Stimulated activated CD8-positive, alpha-beta memory T cell treated with anti-CD3 and anti-CD28 coated beads, Interleukin-7, amount 100 ng/mL, for 48 hours (primary cell): Measurements from ENCODE around the gene ANK2.
"Not testable (repeated sequence)": the region's sequence is repeated elsewhere in the genome, so short reads cannot be mapped to it uniquely, and the experiment has no call there.

Experiments
- DNase-seq, 2 donors: peaks; one replicate each; pipeline ENCODE4 v3.0.0-alpha.2; 2020; ENCODE audit warnings: low read depth in 1 of 2; ENCODE audit errors: extremely low read depth in 1 of 2

Gene ANK2

GRCh38 chr4:113183032-113183605 lies 133.7 kb downstream of the ANK2 start:
- no peak for DNase-seq

GRCh38 chr4:113186220-113186619 lies 136.8 kb downstream of the ANK2 start:
- DNase-seq: not testable (repeated sequence)

GRCh38 chr4:113186913-113187312 lies 137.5 kb downstream of the ANK2 start:
- no peak for DNase-seq

- no peak for DNase-seq
Observed at GRCh38 chr4:113187358-113187757, 137.9 kb downstream of the ANK2 start.

- no peak for DNase-seq
Observed at GRCh38 chr4:113189546-113189945, 140.1 kb downstream of the ANK2 start.

- no peak for DNase-seq
Observed at GRCh38 chr4:113209153-113209552, 159.7 kb downstream of the ANK2 start.

- DNase-seq: no peak
Observed at GRCh38 chr4:113209652-113210320, 160.3 kb downstream of the ANK2 start.

- no peak for DNase-seq
Observed at GRCh38 chr4:113212613-113213012, 163.2 kb downstream of the ANK2 start.

- DNase-seq: no peak
Observed at GRCh38 chr4:113221990-113222389, 172.5 kb downstream of the ANK2 start.

- no peak for DNase-seq
Observed at GRCh38 chr4:113222471-113222870, 173.0 kb downstream of the ANK2 start.

GRCh38 chr4:113223001-113223400 lies 173.5 kb downstream of the ANK2 start:
- DNase-seq: no peak

- DNase-seq: no peak
Observed at GRCh38 chr4:113232194-113232593, 182.7 kb downstream of the ANK2 start.

- no peak for DNase-seq
Observed at GRCh38 chr4:113236916-113237315, 187.5 kb downstream of the ANK2 start.

GRCh38 chr4:113243312-113243711 lies 193.9 kb downstream of the ANK2 start:
- no peak for DNase-seq

GRCh38 chr4:113244747-113245146 lies 195.3 kb downstream of the ANK2 start:
- not testable (repeated sequence) for DNase-seq

GRCh38 chr4:113248320-113248719 lies 198.9 kb downstream of the ANK2 start:
- DNase-seq: no peak

GRCh38 chr4:113255628-113256027 lies 206.2 kb downstream of the ANK2 start:
- no peak for DNase-seq

- no peak for DNase-seq
Observed at GRCh38 chr4:113256946-113257345, 207.5 kb downstream of the ANK2 start.

- no peak for DNase-seq
Observed at GRCh38 chr4:113260688-113261087, 211.2 kb downstream of the ANK2 start.

- no peak for DNase-seq
Observed at GRCh38 chr4:113263274-113263673, 213.8 kb downstream of the ANK2 start.

GRCh38 chr4:113270520-113271319 lies 221.3 kb downstream of the ANK2 start:
- no peak for DNase-seq

GRCh38 chr4:113272523-113272922 lies 223.1 kb downstream of the ANK2 start:
- no peak for DNase-seq
